ENCODE measurements around the gene KDM2A. TPM values are rescaled to one million over a fixed set of nuclear protein-coding genes. Genes with fewer than 3 reads are reported as not detected.

The KDM2A gene
- total and polyA plus RNA-seq, 2 experiments from 2014 or later, result 25.0 to 54.1 TPM

DNA sequence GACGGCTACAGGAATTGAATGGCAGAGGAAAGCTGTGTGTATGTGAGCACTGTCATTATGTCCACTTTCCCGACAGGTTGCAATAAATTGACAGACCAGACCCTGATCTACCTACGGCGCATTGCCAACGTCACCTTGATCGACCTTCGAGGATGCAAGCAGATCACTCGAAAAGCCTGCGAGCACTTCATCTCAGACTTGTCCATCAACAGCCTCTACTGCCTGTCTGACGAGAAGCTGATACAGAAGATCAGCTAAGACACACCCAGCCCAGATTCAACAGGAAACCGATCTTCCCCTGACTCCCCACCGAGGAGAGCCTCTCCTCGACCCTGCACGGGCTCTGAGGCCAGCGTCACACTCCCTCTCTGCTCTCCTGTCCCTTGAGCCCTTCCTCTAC, 135.7 kb downstream of the KDM2A start (continued):
- TF ChIP-seq POLR2AphosphoS5 (IDR thresholded peaks at IDR 0.05; ENCODE audit: low read depth) (no peak), EZH2phosphoT487 (IDR thresholded peaks at IDR 0.05; ENCODE audit: unreplicated experiment) (no peak), NANOG (IDR thresholded peaks at IDR 0.05; ENCODE audit: borderline replicate concordance) (no peak), ZNF114 (CRISPR knock-in tag; IDR thresholded peaks at IDR 0.05) (no peak), STAT1 (IDR thresholded peaks at IDR 0.05; ENCODE audit: unreplicated experiment) (no peak), CREB1 (CRISPR knock-in tag; IDR thresholded peaks at IDR 0.05; ENCODE audit: low read depth) (no peak), EZH2 (IDR thresholded peaks at IDR 0.05; ENCODE audit: low read depth, unreplicated experiment) (no peak)
- TF ChIP-seq, protein P1, sequence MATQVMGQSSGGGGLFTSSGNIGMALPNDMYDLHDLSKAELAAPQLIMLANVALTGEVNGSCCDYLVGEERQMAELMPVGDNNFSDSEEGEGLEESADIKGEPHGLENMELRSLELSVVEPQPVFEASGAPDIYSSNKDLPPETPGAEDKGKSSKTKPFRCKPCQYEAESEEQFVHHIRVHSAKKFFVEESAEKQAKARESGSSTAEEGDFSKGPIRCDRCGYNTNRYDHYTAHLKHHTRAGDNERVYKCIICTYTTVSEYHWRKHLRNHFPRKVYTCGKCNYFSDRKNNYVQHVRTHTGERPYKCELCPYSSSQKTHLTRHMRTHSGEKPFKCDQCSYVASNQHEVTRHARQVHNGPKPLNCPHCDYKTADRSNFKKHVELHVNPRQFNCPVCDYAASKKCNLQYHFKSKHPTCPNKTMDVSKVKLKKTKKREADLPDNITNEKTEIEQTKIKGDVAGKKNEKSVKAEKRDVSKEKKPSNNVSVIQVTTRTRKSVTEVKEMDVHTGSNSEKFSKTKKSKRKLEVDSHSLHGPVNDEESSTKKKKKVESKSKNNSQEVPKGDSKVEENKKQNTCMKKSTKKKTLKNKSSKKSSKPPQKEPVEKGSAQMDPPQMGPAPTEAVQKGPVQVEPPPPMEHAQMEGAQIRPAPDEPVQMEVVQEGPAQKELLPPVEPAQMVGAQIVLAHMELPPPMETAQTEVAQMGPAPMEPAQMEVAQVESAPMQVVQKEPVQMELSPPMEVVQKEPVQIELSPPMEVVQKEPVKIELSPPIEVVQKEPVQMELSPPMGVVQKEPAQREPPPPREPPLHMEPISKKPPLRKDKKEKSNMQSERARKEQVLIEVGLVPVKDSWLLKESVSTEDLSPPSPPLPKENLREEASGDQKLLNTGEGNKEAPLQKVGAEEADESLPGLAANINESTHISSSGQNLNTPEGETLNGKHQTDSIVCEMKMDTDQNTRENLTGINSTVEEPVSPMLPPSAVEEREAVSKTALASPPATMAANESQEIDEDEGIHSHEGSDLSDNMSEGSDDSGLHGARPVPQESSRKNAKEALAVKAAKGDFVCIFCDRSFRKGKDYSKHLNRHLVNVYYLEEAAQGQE (IDR thresholded peaks at IDR 0.05; ENCODE audit: unreplicated experiment), result no peak
- TF ChIP-seq, protein P2, sequence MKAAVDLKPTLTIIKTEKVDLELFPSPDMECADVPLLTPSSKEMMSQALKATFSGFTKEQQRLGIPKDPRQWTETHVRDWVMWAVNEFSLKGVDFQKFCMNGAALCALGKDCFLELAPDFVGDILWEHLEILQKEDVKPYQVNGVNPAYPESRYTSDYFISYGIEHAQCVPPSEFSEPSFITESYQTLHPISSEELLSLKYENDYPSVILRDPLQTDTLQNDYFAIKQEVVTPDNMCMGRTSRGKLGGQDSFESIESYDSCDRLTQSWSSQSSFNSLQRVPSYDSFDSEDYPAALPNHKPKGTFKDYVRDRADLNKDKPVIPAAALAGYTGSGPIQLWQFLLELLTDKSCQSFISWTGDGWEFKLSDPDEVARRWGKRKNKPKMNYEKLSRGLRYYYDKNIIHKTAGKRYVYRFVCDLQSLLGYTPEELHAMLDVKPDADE (IDR thresholded peaks at IDR 0.05), result no peak

DNA sequence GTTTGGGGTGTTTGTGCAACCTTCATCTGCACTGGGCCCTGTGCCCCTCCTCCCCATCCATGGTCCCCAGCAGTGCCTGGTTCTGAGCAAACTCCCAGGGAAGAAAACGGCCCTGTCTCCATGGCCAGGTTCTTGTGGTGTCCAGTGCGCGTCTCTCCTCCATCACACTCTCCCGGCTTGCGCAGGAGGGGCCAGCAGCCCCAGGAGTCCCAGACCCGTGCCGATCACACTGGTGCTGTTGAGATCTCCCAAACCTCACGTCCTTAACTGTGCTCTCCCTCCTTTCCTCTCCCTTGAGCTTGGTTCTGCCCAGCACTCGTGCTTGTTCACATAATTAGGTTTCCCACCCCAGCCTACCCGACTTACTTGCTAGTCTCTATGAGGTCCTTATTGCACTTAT, 136.3 kb downstream of the KDM2A start:
- no peaks in the 10 kb centered on the region for H3K9me2 ChIP-seq (ENCODE audit: insufficient read depth)
- H3K4me1 ChIP-seq (ENCODE audit: insufficient read depth), result no peaks in the 10 kb centered on the region
- no peak overlapping the region for H3K27ac ChIP-seq (ENCODE audit: low read depth)
- H3K27me3 Mint-ChIP-seq (ENCODE audit: insufficient read depth, low read depth, poor library complexity), result peaks cover 9% of the 10 kb centered on the region
- no peak for DNase-seq (ENCODE audit: low spot score)
- no peaks in the 10 kb centered on the region for H3K4me1 Mint-ChIP-seq
- H3K4me3 ChIP-seq, result no peak overlapping the region
- peaks cover 59% of the 10 kb centered on the region for H3K36me3 ChIP-seq (ENCODE audit: insufficient read depth)
- H3K27me3 ChIP-seq (ENCODE audit: insufficient read depth), result no peaks in the 10 kb centered on the region
- no peak for ATAC-seq
- no peaks in the 10 kb centered on the region for H3K9me3 Mint-ChIP-seq
- H3K79me2 ChIP-seq (replicated peaks; ENCODE audit: insufficient read depth), result no peaks in the 10 kb centered on the region; the same call in 1 of the 2 replicates
- no peak overlapping the region for H3K4me2 ChIP-seq
- peaks cover 70% of the 10 kb centered on the region for H3K36me3 Mint-ChIP-seq (ENCODE audit: low read depth)
- H3K4me3 Mint-ChIP-seq, result no peak overlapping the region
- peaks cover 28% of the 10 kb centered on the region for H4K20me1 ChIP-seq (replicated peaks; ENCODE audit: insufficient read depth)
- no peak overlapping the region for H2AFZ ChIP-seq
- no peak overlapping the region for H3K27ac Mint-ChIP-seq
- peaks cover 31% of the 10 kb centered on the region for H3F3A ChIP-seq (replicated peaks; ENCODE audit: low read depth)
- TF ChIP-seq, protein P3, sequence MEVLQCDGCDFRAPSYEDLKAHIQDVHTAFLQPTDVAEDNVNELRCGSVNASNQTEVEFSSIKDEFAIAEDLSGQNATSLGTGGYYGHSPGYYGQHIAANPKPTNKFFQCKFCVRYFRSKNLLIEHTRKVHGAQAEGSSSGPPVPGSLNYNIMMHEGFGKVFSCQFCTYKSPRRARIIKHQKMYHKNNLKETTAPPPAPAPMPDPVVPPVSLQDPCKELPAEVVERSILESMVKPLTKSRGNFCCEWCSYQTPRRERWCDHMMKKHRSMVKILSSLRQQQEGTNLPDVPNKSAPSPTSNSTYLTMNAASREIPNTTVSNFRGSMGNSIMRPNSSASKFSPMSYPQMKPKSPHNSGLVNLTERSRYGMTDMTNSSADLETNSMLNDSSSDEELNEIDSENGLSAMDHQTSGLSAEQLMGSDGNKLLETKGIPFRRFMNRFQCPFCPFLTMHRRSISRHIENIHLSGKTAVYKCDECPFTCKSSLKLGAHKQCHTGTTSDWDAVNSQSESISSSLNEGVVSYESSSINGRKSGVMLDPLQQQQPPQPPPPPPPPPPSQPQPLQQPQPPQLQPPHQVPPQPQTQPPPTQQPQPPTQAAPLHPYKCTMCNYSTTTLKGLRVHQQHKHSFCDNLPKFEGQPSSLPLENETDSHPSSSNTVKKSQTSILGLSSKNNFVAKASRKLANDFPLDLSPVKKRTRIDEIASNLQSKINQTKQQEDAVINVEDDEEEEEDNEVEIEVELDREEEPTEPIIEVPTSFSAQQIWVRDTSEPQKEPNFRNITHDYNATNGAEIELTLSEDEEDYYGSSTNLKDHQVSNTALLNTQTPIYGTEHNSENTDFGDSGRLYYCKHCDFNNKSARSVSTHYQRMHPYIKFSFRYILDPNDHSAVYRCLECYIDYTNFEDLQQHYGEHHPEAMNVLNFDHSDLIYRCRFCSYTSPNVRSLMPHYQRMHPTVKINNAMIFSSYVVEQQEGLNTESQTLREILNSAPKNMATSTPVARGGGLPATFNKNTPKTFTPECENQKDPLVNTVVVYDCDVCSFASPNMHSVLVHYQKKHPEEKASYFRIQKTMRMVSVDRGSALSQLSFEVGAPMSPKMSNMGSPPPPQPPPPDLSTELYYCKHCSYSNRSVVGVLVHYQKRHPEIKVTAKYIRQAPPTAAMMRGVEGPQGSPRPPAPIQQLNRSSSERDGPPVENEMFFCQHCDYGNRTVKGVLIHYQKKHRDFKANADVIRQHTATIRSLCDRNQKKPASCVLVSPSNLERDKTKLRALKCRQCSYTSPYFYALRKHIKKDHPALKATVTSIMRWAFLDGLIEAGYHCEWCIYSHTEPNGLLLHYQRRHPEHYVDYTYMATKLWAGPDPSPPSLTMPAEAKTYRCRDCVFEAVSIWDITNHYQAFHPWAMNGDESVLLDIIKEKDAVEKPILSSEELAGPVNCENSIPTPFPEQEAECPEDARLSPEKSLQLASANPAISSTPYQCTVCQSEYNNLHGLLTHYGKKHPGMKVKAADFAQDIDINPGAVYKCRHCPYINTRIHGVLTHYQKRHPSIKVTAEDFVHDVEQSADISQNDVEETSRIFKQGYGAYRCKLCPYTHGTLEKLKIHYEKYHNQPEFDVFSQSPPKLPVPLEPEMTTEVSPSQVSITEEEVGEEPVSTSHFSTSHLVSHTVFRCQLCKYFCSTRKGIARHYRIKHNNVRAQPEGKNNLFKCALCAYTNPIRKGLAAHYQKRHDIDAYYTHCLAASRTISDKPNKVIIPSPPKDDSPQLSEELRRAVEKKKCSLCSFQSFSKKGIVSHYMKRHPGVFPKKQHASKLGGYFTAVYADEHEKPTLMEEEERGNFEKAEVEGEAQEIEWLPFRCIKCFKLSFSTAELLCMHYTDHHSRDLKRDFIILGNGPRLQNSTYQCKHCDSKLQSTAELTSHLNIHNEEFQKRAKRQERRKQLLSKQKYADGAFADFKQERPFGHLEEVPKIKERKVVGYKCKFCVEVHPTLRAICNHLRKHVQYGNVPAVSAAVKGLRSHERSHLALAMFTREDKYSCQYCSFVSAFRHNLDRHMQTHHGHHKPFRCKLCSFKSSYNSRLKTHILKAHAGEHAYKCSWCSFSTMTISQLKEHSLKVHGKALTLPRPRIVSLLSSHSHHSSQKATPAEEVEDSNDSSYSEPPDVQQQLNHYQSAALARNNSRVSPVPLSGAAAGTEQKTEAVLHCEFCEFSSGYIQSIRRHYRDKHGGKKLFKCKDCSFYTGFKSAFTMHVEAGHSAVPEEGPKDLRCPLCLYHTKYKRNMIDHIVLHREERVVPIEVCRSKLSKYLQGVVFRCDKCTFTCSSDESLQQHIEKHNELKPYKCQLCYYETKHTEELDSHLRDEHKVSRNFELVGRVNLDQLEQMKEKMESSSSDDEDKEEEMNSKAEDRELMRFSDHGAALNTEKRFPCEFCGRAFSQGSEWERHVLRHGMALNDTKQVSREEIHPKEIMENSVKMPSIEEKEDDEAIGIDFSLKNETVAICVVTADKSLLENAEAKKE (CRISPR knock-in tag; IDR thresholded peaks at IDR 0.05), result no peak
- no peak for TF ChIP-seq ZNF114 (CRISPR knock-in tag; IDR thresholded peaks at IDR 0.05)
- TF ChIP-seq EZH2 (IDR thresholded peaks at IDR 0.05; ENCODE audit: low read depth, unreplicated experiment), result no peak
- TF ChIP-seq, protein P2 (IDR thresholded peaks at IDR 0.05), result no peak
- TF ChIP-seq CREB1 (CRISPR knock-in tag; IDR thresholded peaks at IDR 0.05; ENCODE audit: low read depth), result no peak
- TF ChIP-seq POLR2AphosphoS5 (IDR thresholded peaks at IDR 0.05; ENCODE audit: low read depth), result no peak
- no peak for TF ChIP-seq ZNF331 (CRISPR knock-in tag; IDR thresholded peaks at IDR 0.05; ENCODE audit: low read depth)

Measured in GM23338 (cell line).